Endothelial cell of umbilical vein (primary cell): ENCODE results near the gene C19orf85.
A peak's percentile ranks its signal among the peaks of the same experiment; 100 is the strongest.

Experiments
- CTCF ChIP-seq, 2 donors: IDR thresholded peaks; 1 replicate in 1 of 2; 2 replicates in 1 of 2; pipeline ENCODE4 v1.5.1; 2011; ENCODE audit warnings: low read length in 2 of 2, mild to moderate bottlenecking in 2 of 2, moderate library complexity in 2 of 2, control low read depth in 1 of 2, inconsistent platforms in 1 of 2, low read depth in 1 of 2; ENCODE audit not compliant: insufficient read depth in 1 of 2; ENCODE audit errors: extremely low read depth in 1 of 2
- EZH2 ChIP-seq: IDR thresholded peaks from 2 replicates; pipeline ENCODE4 v1.6.1; 2012; ENCODE audit warnings: borderline replicate concordance, low read depth, mild to moderate bottlenecking, moderate library complexity, low read length, inconsistent platforms; ENCODE audit not compliant: severe bottlenecking
- GATA2 ChIP-seq: IDR thresholded peaks from 2 replicates; pipeline ENCODE4 v1.7.0; 2011; ENCODE audit warnings: low read depth, mild to moderate bottlenecking, moderate library complexity, mixed read lengths, low read length; ENCODE audit not compliant: insufficient read length, insufficient read depth
- JUN ChIP-seq: IDR thresholded peaks from 2 replicates; pipeline ENCODE4 v1.6.1; 2011; ENCODE audit warnings: borderline replicate concordance, low read depth; ENCODE audit not compliant: insufficient read length, insufficient read depth
- MAX ChIP-seq: IDR thresholded peaks from 2 replicates; pipeline ENCODE4 v1.6.1; 2011; ENCODE audit not compliant: insufficient read depth, insufficient read length
- POLR2A ChIP-seq: IDR thresholded peaks from 2 replicates; pipeline ENCODE4 v1.6.1; 2012; ENCODE audit warnings: low read depth, mild to moderate bottlenecking, control low read depth, low read length
- POLR2AphosphoS5 ChIP-seq: IDR thresholded peaks from 2 replicates; pipeline ENCODE4 v1.6.1; 2012; ENCODE audit warnings: low read depth, mild to moderate bottlenecking, control low read depth, low read length, moderate library complexity; ENCODE audit not compliant: insufficient read depth

DNA sequence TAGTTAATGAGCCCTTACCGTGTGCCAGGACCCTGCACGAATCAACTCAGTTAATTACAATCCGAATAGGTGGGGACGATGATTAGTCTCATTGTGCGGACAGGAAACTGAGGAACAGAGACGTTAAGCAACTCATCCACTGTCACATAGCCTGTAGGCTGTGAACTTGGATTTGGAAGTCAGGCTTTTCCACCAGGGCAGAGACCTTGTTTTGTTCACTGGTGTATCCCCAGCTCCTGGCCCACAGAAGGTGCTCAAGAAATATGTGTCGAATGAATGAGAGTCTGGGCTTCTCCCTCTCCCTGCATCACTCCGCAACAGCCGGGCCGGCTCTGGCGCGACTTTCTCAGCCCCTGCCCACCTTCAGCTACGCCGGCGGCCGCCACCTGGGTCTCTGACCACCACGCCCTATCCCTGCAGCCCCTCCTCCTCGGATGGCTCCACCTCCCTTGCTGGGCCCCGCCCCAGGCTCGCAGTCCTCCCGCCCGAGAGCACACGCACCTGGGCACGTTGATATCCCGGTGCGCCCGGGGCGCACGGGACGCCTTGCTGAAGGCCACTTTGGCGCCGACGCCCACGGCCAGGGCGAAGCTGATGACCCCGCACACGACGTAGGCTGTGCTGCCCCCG is 22.7 kb downstream of the C19orf85 start:
- TF ChIP-seq POLR2A (no peak), CTCF (IDR thresholded peaks at IDR 0.05; ENCODE audit: extremely low read depth in 1 of 2, insufficient read depth in 1 of 2, low read depth in 1 of 2, low read length in 2 of 2) (no peak), JUN (no peak), EZH2 (peak; percentile 91), POLR2AphosphoS5 (no peak), MAX (no peak), GATA2 (no peak)
